GM23338 (cell line): ENCODE results near the gene MAP1B. TPM values are rescaled to one million over a fixed set of nuclear protein-coding genes. Genes with fewer than 3 reads are reported as not detected.

Experiments
- EZH2 ChIP-seq: fragments of 200-600 bp; sonication (generic); IDR thresholded peaks from one replicate; pipeline ENCODE4 v1.8.0; 2017; ENCODE audit warnings: antibody characterized with exemption, mild to moderate bottlenecking, low read depth; ENCODE audit not compliant: unreplicated experiment
- JUNB ChIP-seq: IDR thresholded peaks from one replicate; pipeline ENCODE4 v1.6.1; 2016; ENCODE audit warnings: antibody characterized with exemption; ENCODE audit not compliant: unreplicated experiment
- POLR2AphosphoS5 ChIP-seq: IDR thresholded peaks from 2 replicates; pipeline ENCODE4 v1.6.1; 2016; ENCODE audit warnings: antibody characterized with exemption, low read depth
- REST ChIP-seq: IDR thresholded peaks from one replicate; pipeline ENCODE4 v1.6.1; 2018; ENCODE audit warnings: antibody characterized with exemption; ENCODE audit not compliant: unreplicated experiment
- STAT1 ChIP-seq: IDR thresholded peaks from one replicate; pipeline ENCODE4 v1.6.1; 2016; ENCODE audit warnings: antibody characterized with exemption; ENCODE audit not compliant: unreplicated experiment
- ZNF114 ChIP-seq: fragments of 250-450 bp; sonication (Bioruptor Pico); IDR thresholded peaks from 2 replicates; pipeline ENCODE4 v1.5.0; 2020; ENCODE audit warnings: mild to moderate bottlenecking, moderate library complexity
- ZNF462 ChIP-seq: fragments of 250-450 bp; sonication (Bioruptor Pico); IDR thresholded peaks from 2 replicates; pipeline ENCODE4 v1.5.0; 2020; ENCODE audit warnings: mild to moderate bottlenecking, moderate library complexity
- polyA plus RNA-seq: library from polyadenylated mRNA; unstranded; fragments of >200 nt; fragmentation: Nextera tagmentation; extraction: Ambion mirVana; gene quantifications from 2 replicates; pipeline ENCODE4 v1.2.1, GENCODE V29; 2016
- total RNA-seq: library from RNA; depleted of rRNA; stranded (reverse); fragments of >200 nt; shearing (Covaris generic); gene quantifications from 2 replicates; pipeline ENCODE4 v1.2.3, GENCODE V29; 2014
- TF ChIP-seq, protein P1 (sequence below), 2 experiments: fragments of 200-600 bp in 1 of 2; sonication (generic) in 1 of 2; conservative IDR thresholded peaks; 2 replicates each; pipeline versions ENCODE4 v1.5.1 to v1.6.1; 2016 to 2017; ENCODE audit warnings: antibody characterized with exemption in 2 of 2, low read depth in 2 of 2, mild to moderate bottlenecking in 2 of 2, moderate library complexity in 1 of 2

Gene MAP1B
- total and polyA plus RNA-seq, 2 experiments from 2014 or later = 148 to 263 TPM

DNA sequence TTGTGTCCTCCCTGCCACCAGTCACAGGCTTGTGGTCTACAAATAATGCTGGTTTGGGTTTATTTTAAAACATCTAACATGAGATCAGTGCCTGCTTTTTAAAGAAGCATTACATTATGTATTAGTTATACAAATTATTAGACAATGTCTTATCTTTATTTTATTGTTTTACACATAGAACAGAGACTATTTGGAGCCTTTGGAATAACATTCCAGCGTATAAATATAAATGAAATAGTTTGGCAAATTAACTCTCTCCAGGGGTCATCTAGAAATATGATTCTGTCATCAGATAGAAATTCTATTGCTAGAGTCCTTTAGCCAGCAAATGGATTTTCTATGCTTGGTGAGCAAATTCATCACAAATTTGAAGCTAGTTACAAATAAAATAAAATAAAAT is 22.4 kb downstream of the MAP1B start (continued):
- no peak for TF ChIP-seq ZNF462
- TF ChIP-seq REST = no peak
- no peak for TF ChIP-seq STAT1
- no peak for TF ChIP-seq POLR2AphosphoS5
- TF ChIP-seq, protein P1, sequence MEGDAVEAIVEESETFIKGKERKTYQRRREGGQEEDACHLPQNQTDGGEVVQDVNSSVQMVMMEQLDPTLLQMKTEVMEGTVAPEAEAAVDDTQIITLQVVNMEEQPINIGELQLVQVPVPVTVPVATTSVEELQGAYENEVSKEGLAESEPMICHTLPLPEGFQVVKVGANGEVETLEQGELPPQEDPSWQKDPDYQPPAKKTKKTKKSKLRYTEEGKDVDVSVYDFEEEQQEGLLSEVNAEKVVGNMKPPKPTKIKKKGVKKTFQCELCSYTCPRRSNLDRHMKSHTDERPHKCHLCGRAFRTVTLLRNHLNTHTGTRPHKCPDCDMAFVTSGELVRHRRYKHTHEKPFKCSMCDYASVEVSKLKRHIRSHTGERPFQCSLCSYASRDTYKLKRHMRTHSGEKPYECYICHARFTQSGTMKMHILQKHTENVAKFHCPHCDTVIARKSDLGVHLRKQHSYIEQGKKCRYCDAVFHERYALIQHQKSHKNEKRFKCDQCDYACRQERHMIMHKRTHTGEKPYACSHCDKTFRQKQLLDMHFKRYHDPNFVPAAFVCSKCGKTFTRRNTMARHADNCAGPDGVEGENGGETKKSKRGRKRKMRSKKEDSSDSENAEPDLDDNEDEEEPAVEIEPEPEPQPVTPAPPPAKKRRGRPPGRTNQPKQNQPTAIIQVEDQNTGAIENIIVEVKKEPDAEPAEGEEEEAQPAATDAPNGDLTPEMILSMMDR (conservative IDR thresholded peaks at IDR 0.05; ENCODE audit: low read depth in 2 of 2) = no peak
- TF ChIP-seq EZH2 = no peak
- TF ChIP-seq JUNB = no peak
- TF ChIP-seq ZNF114 (CRISPR knock-in tag) = no peak
